HEK293 (cell line): ENCODE results near the gene NBPF15.
"Not testable (repeated sequence)": the region's sequence is repeated elsewhere in the genome, so short reads cannot be mapped to it uniquely, and the experiment has no call there.

Experiments used
- CTCF ChIA-PET: fragments of 350-600 bp; formaldehyde crosslinking; extraction: SDS; loops from one replicate; lab custom pipeline; 2021; ENCODE audit warnings: antibody characterized with exemption; lab: Yijun Ruan, JAX
- POLR2A ChIA-PET: fragments of 300-600 bp; formaldehyde crosslinking; extraction: SDS; loops from one replicate; lab custom pipeline; 2020; ENCODE audit warnings: antibody characterized with exemption, inconsistent platforms; lab: Yijun Ruan, JAX
- H3K27ac ChIP-seq: fragments of 200-500 bp; sonication (Bioruptor generic); 2 replicates; pipeline ENCODE4 v1.5.1; 2014; ENCODE audit warnings: low read depth, low read length, control low read depth, inconsistent platforms; ENCODE audit errors: extremely low read depth
- H3K36me3 ChIP-seq, 2 experiments: fragments of 200-500 bp in 1 of 2; sonication (Bioruptor generic) in 1 of 2; 1 replicate in 1 of 2; 2 replicates in 1 of 2; pipeline ENCODE4 v1.5.1; 2014 to 2017; ENCODE audit warnings: inconsistent platforms in 2 of 2, low read length in 2 of 2; ENCODE audit not compliant: control insufficient read depth in 2 of 2, insufficient read depth in 1 of 2
- H3K4me1 ChIP-seq: fragments of 200-500 bp; sonication (Bioruptor generic); 2 replicates; pipeline ENCODE4 v1.5.1; 2014; ENCODE audit warnings: mild to moderate bottlenecking, low read length, inconsistent platforms; ENCODE audit not compliant: control insufficient read depth, insufficient read depth
- H3K4me3 ChIP-seq: 2 replicates; pipeline ENCODE4 v1.5.1; 2011; ENCODE audit warnings: low read depth, mild to moderate bottlenecking, control low read depth, low read length, moderate library complexity
- H3K9me3 ChIP-seq: fragments of 200-500 bp; sonication (Bioruptor generic); 2 replicates; pipeline ENCODE4 v1.5.1; 2014; ENCODE audit warnings: low read depth, low read length, inconsistent platforms; ENCODE audit not compliant: control insufficient read depth, insufficient read depth
- SP2 ChIP-seq: fragments of 450-650 bp; formaldehyde crosslinking; IDR thresholded peaks from 2 replicates; pipeline ENCODE4 v1.5.1; 2016; ENCODE audit warnings: missing biosample characterization, missing genetic modification characterization
- ZBTB21 ChIP-seq: fragments of 450-650 bp; formaldehyde crosslinking; IDR thresholded peaks from 2 replicates; pipeline ENCODE4 v1.5.1; 2017; ENCODE audit warnings: missing biosample characterization, missing genetic modification characterization
- ZNF341 ChIP-seq: fragments of 450-650 bp; formaldehyde crosslinking; IDR thresholded peaks from 2 replicates; pipeline ENCODE4; 2016; ENCODE audit warnings: low read depth, missing biosample characterization, missing genetic modification characterization
- ZNF366 ChIP-seq: fragments of 450-650 bp; formaldehyde crosslinking; conservative IDR thresholded peaks from 2 replicates; pipeline ENCODE4 v1.5.1; 2016; ENCODE audit warnings: missing biosample characterization, missing genetic modification characterization
- ZNF398 ChIP-seq: fragments of 450-650 bp; formaldehyde crosslinking; IDR thresholded peaks from 2 replicates; pipeline ENCODE4 v1.5.1; 2017; ENCODE audit warnings: missing biosample characterization, missing genetic modification characterization
- ZNF518A ChIP-seq: fragments of 450-650 bp; formaldehyde crosslinking; conservative IDR thresholded peaks from 2 replicates; pipeline ENCODE4 v1.5.1; 2016; ENCODE audit warnings: low read depth, missing biosample characterization, missing genetic modification characterization
- ZNF629 ChIP-seq: fragments of 450-650 bp; formaldehyde crosslinking; IDR thresholded peaks from 2 replicates; pipeline ENCODE4 v1.5.1; 2017; ENCODE audit warnings: missing biosample characterization, missing genetic modification characterization
- TF ChIP-seq, protein P1 (sequence below): fragments of 450-650 bp; formaldehyde crosslinking; conservative IDR thresholded peaks from 2 replicates; pipeline ENCODE4 v1.5.1; 2016; ENCODE audit warnings: low read depth, missing biosample characterization, missing genetic modification characterization
- TF ChIP-seq, protein P2 (sequence below): fragments of 450-650 bp; formaldehyde crosslinking; IDR thresholded peaks from 2 replicates; pipeline ENCODE4 v1.5.1; 2016; ENCODE audit warnings: missing biosample characterization, missing genetic modification characterization, low read depth

NBPF15 gene

GRCh38 chr1:144412068-144412471 is 49.4 kb downstream of the NBPF15 start:
- CTCF ChIA-PET, H3K36me3 ChIP-seq, H3K4me1 ChIP-seq, H3K9me3 ChIP-seq: not testable (repeated sequence)
- H3K4me3 ChIP-seq, result peak overlapping the region; percentile 31
- TF ChIP-seq SP2 (tag by site-specific recombination) (peak; percentile 65), ZNF398 (tag by site-specific recombination) (peak; percentile 12; the same call in 1 of the 2 replicates), ZBTB21 (tag by site-specific recombination) (peak; percentile 92), ZNF518A (peak; percentile 85), ZNF341 (peak; percentile 92), ZNF366 (peak; percentile 84), ZNF629 (tag by site-specific recombination) (peak; percentile 92)
- TF ChIP-seq, protein P1, sequence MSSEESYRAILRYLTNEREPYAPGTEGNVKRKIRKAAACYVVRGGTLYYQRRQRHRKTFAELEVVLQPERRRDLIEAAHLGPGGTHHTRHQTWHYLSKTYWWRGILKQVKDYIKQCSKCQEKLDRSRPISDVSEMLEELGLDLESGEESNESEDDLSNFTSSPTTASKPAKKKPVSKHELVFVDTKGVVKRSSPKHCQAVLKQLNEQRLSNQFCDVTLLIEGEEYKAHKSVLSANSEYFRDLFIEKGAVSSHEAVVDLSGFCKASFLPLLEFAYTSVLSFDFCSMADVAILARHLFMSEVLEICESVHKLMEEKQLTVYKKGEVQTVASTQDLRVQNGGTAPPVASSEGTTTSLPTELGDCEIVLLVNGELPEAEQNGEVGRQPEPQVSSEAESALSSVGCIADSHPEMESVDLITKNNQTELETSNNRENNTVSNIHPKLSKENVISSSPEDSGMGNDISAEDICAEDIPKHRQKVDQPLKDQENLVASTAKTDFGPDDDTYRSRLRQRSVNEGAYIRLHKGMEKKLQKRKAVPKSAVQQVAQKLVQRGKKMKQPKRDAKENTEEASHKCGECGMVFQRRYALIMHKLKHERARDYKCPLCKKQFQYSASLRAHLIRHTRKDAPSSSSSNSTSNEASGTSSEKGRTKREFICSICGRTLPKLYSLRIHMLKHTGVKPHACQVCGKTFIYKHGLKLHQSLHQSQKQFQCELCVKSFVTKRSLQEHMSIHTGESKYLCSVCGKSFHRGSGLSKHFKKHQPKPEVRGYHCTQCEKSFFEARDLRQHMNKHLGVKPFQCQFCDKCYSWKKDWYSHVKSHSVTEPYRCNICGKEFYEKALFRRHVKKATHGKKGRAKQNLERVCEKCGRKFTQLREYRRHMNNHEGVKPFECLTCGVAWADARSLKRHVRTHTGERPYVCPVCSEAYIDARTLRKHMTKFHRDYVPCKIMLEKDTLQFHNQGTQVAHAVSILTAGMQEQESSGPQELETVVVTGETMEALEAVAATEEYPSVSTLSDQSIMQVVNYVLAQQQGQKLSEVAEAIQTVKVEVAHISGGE (tag by site-specific recombination), result peak; percentile 12; the same call in 1 of the 2 replicates
- TF ChIP-seq, protein P2, sequence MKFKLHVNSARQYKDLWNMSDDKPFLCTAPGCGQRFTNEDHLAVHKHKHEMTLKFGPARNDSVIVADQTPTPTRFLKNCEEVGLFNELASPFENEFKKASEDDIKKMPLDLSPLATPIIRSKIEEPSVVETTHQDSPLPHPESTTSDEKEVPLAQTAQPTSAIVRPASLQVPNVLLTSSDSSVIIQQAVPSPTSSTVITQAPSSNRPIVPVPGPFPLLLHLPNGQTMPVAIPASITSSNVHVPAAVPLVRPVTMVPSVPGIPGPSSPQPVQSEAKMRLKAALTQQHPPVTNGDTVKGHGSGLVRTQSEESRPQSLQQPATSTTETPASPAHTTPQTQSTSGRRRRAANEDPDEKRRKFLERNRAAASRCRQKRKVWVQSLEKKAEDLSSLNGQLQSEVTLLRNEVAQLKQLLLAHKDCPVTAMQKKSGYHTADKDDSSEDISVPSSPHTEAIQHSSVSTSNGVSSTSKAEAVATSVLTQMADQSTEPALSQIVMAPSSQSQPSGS (tag by site-specific recombination), result peak; percentile 82
- POLR2A ChIA-PET, result interaction anchor here (0.6 to 1.3 kb wide), 4 partner anchors 134 to 148 kb away, joined by 3 to 12 read pairs (median 8); no protein-coding TSS in a partner anchor
- H3K27ac ChIP-seq, result peak overlapping the region; percentile 84

DNA sequence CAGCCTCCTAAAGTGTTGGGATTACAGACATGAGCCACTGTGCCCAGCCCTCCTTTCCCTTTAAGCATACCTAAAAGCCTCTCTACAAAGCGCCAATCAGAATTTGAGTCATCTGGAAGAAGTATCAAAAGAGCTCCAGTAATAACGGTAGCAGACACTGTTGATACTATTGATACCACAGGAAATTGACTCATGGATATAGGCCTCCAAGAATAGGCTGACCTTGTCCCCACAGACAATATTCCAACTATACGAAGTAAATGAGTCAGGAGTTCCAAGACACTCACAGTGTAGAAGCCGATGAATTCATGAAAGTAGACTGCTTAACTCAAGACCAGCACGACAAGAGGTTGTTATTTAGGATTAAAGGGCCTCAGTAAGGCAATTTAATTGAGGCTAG is 58.7 kb downstream of the NBPF15 start:
- POLR2A ChIA-PET, H3K9me3 ChIP-seq, H3K4me3 ChIP-seq, H3K27ac ChIP-seq, H3K36me3 ChIP-seq, H3K4me1 ChIP-seq, CTCF ChIA-PET: not testable (repeated sequence)

- H3K27ac ChIP-seq, H3K36me3 ChIP-seq, H3K4me3 ChIP-seq, H3K4me1 ChIP-seq, POLR2A ChIA-PET, H3K9me3 ChIP-seq, CTCF ChIA-PET: not testable (repeated sequence)
These were observed 89.8 kb downstream of the NBPF15 start for GRCh38 chr1:144371651-144372050.
